DMS79 treated with DMSO at 0.1 percent for 48 hours (cell line): ENCODE data around the gene KYAT1.

Experiments used
- DNase-seq: peaks from one replicate; lab custom pipeline; 2025; lab: John Stamatoyannopoulos, UW

KYAT1 gene

DNA sequence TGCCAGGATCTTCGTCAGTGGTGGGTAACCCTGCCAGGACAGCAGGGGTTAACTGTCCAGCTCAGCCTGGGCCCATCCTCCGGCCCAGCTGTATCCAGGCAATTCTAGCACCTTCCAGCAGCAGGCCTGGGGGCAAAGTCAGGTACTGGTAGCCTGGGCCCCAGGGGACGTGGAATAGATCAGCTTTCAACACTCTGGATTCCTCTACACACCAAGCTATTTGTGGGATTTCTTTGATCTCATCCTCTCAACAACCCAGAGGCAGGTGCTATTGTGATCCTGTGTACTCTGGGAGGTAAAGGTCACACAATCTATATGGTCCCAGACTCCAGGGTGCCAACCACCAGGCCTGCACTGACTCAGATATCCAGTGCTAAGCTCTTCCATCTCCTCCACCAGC lies 43.4 kb downstream of the KYAT1 start:
- no peak for DNase-seq

DNA sequence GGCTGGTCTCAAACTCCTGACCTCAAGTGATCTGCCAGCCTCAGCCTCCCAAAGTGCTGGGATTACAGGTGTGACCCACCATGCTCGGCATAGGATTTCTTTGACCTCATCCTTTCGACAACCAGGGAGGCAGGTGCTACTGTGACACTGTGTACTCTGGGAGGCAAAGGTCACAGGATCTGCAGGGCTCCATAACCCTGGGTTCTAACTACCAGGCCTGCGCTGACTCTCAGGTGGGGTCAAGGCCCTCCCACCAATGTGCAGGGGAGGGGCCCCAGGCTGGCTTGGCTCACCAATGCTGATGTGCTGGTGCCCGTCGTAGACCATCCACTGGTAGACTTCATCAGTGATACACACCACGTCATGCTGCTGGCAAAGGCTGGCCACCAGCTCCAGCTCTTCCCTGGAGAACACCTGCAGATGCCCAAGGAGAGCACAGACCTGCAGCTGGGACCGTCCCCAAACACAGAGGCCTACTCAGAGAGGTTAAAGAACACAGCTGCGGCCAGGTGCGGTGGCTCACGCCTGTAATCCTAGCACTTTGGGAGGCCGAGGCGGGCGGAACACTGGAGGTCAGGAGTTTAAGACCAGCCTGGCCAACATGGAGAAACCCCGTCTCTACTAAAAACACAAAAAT lies 45.1 kb downstream of the KYAT1 start:
- no peak for DNase-seq

DNA sequence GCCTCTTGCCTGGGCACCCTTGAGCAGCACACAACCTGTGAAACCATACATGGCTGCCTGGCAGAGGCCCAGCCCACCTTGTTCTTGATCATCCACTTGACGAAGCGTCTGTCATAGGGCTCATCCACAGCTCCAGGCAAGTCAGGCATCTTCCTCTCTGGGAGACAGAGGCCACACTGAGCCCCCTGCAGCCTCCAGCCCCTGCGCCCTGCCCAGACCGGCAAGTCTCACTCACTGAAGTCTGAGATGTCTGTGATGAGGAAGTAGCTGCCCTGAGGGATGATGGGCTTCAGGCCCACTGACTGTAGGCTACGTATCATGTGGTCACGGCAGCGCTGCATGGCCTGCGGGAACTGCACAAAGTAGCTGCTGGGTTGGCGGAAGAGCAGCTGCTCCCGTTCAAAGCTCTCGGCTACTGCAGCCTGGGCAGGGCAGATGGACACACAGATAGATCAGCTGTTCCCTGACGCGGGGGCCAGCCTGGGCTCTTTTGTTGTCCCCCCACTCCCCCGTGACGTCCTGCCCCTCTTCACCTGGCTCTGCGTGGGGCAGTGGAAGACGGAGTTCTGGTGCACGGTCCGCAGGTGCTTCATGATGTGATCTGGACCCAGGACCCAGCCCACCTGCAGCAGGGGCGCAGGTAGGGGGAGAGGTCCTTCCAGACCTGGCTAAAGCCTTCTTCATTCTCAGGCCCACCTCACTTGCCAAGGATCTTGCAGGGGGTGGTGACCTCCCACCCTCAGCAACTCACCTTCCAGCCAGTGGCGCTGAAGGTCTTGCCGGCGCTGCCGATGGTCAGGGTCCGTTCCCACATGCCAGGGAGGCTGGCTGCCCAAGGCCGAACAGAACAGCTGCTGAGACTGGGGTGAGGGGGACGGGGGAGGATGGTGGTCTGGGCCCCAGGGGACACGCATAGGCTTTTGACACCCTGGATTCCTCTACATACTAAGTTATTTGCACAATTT lies 46.2 kb downstream of the KYAT1 start:
- no peak for DNase-seq

DNA sequence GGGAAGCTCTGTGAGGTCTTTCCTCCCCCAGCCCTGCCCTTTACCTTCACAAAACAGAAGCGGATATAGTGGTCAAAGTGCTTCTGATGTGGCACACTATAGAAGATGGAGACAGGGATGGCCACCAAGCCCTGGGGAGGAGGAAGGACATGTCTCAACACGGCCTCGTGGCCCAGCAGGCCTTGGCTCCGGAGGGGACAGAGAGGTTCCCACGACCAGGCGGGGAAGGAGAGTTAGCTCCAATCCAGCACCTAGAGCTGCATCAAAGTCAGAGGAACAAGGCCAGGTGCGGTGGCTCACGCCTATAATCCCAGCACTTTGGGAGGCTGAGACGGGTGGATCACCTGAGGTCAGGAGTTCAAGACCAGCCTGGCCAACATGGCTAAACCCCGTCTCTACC lies 48.1 kb downstream of the KYAT1 start:
- DNase-seq, result no peak

DNA sequence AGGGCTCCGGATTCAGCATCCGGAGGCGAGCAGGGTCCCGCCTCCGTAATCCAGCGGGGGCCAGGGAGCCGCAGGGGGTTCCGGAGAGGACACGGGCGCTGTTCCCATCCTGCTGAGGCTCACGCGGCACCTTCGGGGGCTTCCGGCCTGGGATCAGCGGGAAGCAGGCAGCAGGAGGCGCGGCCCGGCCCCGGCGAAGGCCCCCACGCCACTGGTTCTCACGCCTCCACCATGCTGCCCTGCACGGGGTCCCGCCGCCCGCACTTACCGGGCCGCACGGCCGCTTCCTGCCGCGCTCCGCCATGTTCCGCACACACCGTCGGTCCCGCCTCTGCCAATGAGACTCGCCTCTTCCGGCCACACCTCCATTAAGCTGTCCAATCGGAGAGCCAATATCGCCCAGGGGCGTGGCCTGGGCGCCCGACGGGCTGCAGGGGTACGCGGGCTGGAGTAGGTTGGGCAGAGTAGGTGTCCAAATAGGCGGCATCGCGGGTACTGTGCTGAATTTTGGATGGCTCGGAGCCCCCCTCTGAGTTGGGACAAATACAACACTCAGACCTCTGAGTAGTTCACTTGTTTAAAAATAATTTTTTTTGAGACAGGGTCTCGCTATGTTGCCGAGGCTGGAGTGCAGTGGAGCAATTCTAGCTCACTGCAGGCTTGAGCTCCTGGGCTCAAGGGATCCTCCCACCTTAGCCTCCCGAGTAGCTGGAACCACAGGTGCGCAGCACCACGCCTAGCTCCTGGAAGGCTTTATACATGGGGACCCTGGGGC lies 52.1 kb downstream of the KYAT1 start, which contains the start of gene SPOUT1:
Gene SPOUT1, minus strand, starts transcription at position 318 of the 775 bp plus-strand sequence. Its CDS starts 14 bp downstream, at position 304.
- DNase-seq, result peak; percentile 92

DNA sequence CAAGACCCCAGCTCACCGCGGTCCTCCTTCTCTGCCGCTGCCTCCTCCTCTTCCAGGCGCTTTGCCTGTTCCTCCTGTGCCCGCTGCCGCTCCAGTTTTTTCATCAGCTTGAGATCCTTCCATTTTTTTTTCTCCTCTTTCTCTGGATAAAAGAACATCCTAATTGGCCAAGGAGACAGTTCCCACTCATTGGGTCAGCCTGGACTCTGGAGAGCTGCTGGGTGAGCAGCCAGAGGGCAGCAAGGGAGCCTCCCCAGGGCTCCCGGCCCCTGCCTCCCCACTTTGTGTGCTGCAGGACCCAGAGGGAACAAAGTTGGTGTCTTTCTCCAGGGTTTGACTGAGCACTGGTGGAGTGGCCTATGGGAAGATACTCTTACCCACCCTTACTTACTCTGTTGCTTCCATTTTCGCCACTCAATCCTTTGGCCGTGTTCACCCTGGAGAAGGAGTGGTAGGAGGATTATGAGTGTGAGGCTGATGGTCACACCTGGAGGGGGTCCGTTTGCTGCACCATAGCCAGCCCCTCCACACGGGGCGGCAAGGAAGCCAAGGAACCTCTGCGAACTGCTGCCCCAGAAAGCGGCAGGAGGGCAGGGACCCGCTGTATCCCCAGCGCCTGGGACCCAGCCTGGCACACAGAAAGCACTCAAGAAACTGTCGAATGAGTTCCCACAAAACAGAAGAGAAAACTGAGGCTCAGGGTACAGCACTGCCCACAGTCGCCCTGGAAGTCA lies 52.9 kb downstream of the KYAT1 start:
- no peak for DNase-seq

DNA sequence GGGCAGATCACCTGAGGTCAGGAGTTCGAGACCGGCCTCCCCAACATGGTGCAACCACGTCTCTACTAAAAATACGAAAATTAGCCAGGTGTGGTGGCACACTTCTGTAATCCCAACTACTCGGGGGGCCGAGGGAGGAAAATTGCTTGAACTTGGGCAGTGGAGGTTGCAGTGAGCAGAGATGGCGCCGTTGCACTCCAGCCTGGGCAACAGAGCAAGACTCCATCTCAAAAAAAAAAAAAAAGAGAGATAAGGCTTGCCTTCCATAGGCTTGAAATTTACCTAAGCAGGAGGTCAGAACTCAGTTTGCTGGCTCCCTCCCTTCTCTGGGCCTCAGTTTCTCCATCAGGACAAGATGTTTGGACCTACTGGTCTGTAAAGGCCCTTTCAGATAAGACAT lies 53.5 kb downstream of the KYAT1 start:
- DNase-seq, result no peak

DNA sequence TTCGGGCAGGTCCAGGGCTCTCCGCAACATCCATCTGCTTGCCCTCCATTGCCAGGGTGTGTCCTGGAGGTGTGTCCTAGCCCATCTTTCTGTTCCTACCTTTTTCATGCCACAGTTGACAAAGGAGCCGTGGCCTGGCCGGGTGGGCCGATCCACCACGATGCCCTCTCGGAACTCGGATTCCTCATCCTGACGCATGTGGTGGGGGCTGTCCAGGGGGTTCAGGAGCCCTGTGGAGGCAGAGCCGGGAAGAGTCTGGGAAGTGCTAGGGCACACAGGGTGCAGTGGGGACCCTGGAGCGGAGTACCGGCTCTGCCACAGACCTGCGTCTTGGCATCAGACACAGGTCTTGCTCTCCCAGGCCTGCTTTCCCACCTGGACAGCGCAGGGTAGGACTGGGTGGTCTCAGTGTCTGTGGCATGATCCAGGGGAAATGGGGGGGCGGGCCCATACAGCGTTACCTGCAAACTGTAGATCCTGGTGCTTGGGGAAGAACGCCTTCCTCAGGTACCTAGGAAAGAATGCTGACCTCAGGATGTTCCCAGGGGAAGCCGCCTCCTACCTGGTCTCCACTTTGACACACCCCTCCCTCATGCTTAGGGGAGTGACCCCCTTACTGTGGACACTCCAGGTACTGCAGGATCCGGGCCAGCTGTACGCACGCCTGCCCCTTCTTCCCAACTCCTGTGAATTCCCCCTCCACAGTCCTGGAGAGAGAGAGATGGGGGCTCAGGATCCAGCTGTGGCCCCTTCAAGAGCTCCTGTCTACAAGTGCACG lies 55.6 kb downstream of the KYAT1 start:
- no peak for DNase-seq

DNA sequence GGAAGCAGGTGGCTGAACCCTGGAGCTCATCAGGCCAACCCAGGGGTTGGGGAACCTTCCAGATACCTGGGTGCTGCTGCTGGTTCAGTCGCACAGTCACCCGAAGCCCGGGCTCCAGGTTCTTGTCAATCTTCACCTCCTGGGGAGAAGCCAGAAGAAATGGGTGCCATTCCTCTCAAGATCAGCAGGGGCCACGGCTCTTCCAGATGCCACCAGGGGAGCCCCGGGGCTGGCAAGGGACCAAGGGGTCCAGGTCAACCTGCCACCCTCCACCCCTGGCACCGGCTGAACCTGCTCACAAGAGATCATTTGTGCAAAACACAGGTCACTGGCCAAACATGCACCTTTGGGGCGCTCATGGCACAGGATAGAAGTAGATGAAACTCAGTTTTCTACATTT lies 56.8 kb downstream of the KYAT1 start:
- DNase-seq, result no peak

DNA sequence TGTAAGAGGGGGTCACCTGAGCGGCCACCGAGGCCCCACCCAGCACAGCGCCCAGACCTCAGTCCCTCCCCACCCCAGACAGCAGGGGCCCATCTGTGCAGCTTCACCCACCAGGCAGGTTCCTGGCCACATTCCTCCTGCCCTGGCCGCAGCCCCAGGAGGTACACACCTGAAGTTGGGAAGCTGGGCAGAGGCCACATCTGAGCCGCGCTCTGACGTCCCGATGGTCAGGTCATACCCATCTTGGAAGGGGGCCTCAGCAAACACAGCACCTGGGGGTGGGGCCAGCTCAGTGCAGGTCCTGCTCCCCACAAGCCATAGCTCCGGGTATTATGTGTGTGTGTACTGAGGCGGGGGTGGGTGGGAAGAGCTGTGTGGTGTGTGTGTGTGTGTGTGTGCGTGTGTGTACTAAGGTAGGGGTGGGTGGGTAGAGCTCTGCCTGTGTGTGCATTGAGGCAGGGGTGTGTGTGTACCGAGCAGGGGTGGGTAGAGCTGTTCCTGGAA lies 57.8 kb downstream of the KYAT1 start:
- DNase-seq, result no peak

DNA sequence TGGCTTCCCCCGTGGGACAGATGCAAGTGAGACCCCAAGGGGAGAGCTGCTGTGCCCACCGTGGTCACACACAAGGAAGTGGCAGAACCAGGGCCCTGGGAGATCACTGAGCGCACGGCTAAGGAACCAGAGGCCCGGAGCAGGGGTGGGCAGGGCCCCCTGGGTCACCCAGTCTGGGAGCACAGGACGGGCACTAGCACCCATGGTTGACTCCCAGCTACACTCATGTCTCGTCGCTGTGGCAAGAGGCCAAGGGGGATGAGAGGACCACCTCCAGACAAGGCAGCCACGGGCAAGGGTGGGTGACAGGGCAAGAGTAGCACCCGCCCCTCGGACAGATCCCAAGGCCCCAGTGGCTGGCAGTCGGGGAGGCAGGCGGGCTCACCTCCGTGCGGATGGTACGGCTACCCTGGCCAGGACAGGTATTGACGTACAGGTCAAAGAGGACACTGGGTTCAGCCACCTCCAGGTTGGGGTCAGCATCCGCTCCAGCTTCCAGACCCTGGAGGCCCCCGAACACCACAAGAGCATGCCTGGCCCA lies 58.3 kb downstream of the KYAT1 start:
- no peak for DNase-seq

DNA sequence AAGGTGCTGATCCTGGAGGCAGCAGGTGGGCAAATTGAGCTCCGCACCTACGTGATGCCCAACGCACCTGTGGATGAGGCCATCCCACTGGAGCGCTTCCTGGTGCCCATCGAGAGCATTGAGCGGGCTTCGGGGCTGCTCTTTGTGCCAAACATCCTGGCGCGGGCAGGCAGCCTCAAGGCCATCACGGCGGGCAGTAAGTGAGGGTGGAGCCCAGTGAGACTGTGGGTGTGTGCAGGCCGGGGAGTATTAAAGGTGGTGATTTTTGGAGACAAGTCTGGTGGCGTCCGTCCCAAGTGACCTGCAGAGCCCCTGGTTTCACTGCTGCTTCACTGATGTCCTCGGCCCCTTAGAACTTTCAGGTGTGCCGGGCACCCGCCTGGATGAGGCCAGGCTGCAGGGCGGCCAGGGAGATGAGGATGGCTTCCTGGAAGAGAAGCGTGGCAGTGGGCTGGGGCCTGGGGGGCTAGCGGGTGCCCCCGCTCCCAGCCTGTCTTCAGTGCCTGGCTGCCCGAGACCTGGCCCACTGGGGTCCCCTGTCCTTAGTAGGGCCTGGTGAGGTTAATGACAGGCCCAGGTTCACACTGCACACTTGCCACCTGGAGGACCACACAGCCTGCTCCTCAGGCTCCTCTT lies 59.2 kb downstream of the KYAT1 start:
- no peak for DNase-seq

DNA sequence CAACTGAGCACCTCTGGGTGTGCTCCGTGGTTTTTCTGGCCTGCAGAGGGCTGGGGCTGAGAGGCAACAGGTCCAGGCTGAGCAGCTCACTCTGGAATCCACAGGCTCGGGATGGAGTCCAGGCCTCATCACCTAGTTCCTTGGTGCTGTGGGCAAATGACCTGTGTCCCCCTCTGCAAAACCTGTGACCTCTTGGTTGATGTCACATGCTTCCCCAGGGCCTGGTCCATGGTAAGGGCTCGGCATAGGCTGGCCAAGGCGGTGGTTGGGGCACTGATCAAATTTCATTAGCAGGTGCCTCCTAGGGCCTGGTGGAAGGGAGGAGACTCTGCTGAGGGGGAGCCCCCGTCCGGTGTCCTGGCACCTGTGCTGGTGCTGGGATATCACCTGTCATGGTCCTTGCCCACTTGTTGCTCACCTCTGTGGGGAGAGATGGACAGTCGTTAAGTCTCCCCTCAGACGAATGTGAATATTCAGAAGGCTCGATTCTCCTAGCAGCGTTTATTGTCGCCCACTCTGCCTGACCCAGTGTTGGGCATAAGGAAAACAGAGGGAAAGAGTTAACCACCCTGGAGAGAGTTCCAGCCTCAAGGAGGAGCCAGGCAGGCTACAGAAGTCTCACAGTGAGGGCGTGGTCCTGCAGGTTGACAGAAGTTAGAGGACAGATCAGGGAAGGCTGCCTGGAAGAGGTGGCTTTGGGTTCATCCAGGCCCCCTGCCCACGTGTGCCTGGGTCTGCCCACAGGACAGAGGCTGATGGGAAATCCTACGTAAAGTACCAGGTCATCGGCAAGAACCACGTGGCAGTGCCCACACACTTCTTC lies 60.0 kb downstream of the KYAT1 start:
- DNase-seq, result no peak

DNA sequence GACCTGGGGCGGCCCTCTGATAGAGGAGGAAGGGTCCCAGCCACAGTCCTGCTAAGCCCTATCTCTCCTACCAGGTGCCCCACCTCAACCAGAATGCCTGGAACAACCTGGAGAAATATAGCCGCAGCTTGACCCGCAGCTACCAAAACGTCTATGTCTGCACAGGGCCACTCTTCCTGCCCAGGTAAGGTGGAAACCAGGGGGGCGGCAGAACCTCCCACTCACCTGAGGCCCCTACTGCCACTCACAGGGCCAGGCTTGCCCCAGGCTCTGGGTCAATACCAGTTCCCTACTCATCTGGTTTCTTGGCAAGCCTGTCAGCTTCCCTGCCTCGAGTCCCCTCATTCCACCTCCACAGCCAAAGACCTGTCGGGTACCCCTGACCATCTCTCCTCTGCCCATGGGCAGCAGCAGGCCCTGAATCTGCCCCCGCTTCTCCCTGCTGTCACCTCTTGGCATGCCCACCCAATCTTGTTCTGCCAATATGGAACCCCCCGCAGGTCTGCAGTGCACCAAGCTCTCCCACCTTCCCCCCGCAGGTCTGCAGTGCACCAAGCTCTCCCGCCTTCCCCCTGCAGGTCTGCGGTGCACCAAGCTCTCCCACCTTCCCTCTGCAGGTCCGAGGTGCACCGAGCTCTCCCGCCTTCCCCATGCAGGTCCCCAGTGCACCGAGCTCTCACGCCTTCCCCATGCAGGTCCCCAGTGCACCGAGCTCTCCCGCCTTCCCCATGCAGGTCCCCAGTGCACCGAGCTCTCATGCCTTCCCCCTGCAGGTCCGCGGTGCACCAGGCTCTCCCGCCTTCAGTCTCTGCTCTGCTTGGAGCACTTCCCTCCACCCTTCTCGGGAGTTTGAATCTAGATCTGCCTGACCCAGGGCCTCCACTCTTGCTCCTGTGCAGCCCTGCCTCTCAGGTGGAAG lies 60.8 kb downstream of the KYAT1 start:
- no peak for DNase-seq

DNA sequence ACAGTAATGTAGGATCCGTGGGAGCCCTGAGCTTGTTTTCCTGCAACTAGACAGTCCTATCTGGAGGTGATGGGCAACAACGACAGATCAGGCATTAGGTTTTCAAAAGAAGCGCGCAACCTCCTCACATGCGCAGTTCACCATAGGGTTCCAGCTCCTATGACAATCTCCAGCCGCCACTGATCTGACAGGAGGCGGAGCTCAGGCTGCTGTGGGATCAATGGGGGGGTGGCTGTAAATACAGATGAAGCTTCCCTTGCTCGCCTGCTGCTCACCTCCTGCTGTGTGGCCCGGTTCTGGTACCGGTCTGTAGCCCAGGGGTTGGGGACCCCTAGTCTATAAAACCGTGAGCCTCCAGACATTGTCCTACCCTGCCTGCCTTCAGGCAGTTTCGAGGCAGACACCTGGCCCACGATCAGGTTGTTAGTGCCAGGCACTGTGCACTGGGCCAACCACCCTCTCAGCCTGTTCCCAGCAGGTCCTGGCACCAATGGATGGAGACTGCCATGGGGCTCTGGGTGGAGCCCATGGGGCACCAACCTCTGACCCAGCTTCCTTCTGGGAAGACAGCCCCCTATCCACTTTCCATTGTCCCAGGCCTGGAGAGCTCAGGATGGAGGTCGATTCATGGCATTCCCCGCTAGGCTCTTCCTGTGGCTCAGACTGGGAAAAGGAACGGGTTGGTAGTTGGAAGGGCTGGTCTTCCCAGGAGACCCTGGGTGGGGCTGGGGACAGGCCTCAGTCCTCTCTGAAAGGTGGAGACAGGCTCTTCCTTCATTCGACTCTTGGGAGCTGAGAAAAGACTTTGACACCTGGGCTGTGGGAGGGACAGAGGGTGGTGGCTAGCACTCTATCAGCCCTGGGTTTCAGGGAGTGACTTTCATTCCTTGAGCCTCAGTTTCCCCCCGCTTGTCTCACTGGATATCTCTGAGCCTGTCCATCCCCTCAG lies 61.8 kb downstream of the KYAT1 start:
- DNase-seq, result no peak

DNA sequence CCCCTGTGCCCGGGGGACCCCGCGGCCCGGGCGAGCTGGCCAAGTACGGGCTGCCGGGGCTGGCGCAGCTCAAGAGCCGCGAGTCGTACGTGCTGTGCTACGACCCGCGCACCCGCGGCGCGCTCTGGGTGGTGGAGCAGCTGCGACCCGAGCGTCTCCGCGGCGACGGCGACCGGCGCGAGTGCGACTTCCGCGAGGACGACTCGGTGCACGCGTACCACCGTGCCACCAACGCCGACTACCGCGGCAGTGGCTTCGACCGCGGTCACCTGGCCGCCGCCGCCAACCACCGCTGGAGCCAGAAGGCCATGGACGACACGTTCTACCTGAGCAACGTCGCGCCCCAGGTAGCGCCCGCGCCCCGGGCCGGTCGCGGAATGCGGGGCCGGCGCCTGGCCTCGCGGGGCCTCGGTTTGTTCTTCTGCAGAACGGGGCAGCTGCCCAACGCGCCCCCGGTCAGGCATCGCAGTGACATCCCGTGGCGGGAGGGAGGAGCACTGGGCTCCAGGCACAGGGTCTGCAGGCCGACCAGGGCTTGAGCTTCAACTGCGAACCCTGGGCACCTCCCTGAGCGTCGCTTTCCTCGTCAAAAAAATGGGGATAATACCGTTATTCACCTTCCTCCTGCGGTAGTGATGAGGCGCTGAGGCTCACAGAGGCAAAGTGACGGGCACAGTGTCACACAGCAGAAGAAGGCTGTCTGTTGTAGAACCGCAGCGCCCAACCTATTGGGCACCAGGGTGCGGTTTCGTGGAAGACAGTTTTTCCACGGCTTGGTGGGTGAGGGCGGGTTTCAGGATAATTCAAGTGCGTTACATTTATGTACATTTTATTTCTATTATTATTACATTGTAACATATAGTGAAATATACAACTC lies 62.7 kb downstream of the KYAT1 start:
- DNase-seq, result peak; percentile 34
